SK-N-SH treated with all-trans-retinoic acid at 6 μM for 48 hours (cell line): ENCODE measurements around the gene GRAP2.

Experiments
- ARNTL ChIP-seq: fragments of 450-650 bp; formaldehyde crosslinking; IDR thresholded peaks from 2 replicates; pipeline ENCODE4 v1.5.0; 2020; ENCODE audit warnings: low read depth, mild to moderate bottlenecking, moderate library complexity, borderline replicate concordance
- BACH2 ChIP-seq: fragments of 250-450 bp; sonication (Bioruptor Pico); IDR thresholded peaks from 2 replicates; pipeline ENCODE4 v1.9.0; 2021; ENCODE audit warnings: mild to moderate bottlenecking, borderline replicate concordance
- GLIS3 ChIP-seq: fragments of 250-450 bp; sonication (Bioruptor Pico); IDR thresholded peaks from 2 replicates; pipeline ENCODE4 v1.5.0; 2020; ENCODE audit warnings: mild to moderate bottlenecking, moderate library complexity
- RARB ChIP-seq: fragments of 250-450 bp; sonication (Bioruptor Pico); IDR thresholded peaks from 2 replicates; pipeline ENCODE4 v1.8.0; 2021; ENCODE audit warnings: mild to moderate bottlenecking, moderate library complexity
- ZFP3 ChIP-seq: fragments of 250-450 bp; sonication (Bioruptor Pico); IDR thresholded peaks from 2 replicates; pipeline ENCODE4 v1.5.0; 2020; ENCODE audit warnings: mild to moderate bottlenecking, moderate library complexity
- ZFP30 ChIP-seq: fragments of 450-650 bp; formaldehyde crosslinking; IDR thresholded peaks from 2 replicates; pipeline ENCODE4 v1.5.0; 2022; ENCODE audit warnings: mild to moderate bottlenecking, moderate library complexity
- ZNF70 ChIP-seq: fragments of 450-650 bp; formaldehyde crosslinking; IDR thresholded peaks from 2 replicates; pipeline ENCODE4 v1.5.0; 2020; ENCODE audit warnings: mild to moderate bottlenecking, moderate library complexity
- TF ChIP-seq, protein P1 (sequence below): fragments of 250-450 bp; sonication (Bioruptor Pico); IDR thresholded peaks from 2 replicates; pipeline ENCODE4 v1.5.1; 2020; ENCODE audit warnings: low read depth, mild to moderate bottlenecking, moderate library complexity
- TF ChIP-seq, protein P2 (sequence below): fragments of 250-450 bp; sonication (Bioruptor Pico); IDR thresholded peaks from 2 replicates; pipeline ENCODE4 v1.8.0; 2020; ENCODE audit warnings: mild to moderate bottlenecking, moderate library complexity, borderline replicate concordance
- TF ChIP-seq, protein P3 (sequence below): fragments of 250-450 bp; sonication (Bioruptor Pico); IDR thresholded peaks from 2 replicates; pipeline ENCODE4 v1.8.0; 2021; ENCODE audit warnings: low read depth, mild to moderate bottlenecking, moderate library complexity, borderline replicate concordance

DNA sequence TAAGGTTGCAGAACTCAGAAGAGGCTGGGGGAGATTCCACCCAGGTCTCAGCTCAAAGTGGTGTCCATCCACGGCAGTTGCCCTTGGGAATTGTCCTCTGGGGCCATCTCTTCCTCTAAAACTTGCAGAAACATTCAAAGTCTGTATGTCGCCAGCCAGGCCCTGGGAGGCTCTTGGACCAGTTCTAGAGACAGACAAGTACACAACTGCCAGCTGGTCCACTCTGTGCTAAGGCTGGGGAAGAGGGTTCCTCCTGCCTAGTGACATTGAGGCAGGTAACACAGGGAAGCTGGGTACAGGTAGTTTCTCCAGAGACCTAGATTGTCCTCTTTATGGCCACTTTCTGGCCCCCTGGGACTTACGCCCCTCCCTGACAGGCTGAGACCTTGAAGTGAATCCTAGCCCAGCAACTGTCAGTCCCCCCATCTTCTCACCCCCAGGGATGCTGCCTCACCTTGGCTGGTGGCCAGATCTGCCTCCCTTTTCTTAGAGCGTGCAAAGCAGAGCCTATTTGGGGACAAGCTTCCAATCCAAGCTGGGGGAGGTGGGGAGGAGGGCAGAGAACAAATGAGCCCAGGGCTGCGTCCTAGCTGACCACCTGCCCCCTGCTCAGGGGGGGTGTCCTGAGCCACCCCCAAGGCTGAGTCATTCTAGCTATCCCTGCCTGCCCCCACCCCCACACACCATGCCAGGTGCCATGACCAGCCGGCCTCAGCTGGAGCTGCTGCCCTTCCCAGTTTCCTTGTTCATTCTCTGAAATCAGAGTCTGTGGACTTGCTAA, 102.2 kb downstream of the GRAP2 start:
- TF ChIP-seq, protein P1, sequence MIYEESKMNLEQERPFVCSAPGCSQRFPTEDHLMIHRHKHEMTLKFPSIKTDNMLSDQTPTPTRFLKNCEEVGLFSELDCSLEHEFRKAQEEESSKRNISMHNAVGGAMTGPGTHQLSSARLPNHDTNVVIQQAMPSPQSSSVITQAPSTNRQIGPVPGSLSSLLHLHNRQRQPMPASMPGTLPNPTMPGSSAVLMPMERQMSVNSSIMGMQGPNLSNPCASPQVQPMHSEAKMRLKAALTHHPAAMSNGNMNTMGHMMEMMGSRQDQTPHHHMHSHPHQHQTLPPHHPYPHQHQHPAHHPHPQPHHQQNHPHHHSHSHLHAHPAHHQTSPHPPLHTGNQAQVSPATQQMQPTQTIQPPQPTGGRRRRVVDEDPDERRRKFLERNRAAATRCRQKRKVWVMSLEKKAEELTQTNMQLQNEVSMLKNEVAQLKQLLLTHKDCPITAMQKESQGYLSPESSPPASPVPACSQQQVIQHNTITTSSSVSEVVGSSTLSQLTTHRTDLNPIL = no peak
- TF ChIP-seq ZFP30 (CRISPR knock-in tag) (no peak), BACH2 (CRISPR knock-in tag) (no peak), GLIS3 (CRISPR knock-in tag) (no peak), RARB (CRISPR knock-in tag) (no peak), ZNF70 (CRISPR knock-in tag) (no peak), ZFP3 (CRISPR knock-in tag) (no peak), ARNTL (CRISPR knock-in tag) (no peak)
- TF ChIP-seq, protein P2, sequence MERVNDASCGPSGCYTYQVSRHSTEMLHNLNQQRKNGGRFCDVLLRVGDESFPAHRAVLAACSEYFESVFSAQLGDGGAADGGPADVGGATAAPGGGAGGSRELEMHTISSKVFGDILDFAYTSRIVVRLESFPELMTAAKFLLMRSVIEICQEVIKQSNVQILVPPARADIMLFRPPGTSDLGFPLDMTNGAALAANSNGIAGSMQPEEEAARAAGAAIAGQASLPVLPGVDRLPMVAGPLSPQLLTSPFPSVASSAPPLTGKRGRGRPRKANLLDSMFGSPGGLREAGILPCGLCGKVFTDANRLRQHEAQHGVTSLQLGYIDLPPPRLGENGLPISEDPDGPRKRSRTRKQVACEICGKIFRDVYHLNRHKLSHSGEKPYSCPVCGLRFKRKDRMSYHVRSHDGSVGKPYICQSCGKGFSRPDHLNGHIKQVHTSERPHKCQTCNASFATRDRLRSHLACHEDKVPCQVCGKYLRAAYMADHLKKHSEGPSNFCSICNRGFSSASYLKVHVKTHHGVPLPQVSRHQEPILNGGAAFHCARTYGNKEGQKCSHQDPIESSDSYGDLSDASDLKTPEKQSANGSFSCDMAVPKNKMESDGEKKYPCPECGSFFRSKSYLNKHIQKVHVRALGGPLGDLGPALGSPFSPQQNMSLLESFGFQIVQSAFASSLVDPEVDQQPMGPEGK (CRISPR knock-in tag) = no peak
- TF ChIP-seq, protein P3, sequence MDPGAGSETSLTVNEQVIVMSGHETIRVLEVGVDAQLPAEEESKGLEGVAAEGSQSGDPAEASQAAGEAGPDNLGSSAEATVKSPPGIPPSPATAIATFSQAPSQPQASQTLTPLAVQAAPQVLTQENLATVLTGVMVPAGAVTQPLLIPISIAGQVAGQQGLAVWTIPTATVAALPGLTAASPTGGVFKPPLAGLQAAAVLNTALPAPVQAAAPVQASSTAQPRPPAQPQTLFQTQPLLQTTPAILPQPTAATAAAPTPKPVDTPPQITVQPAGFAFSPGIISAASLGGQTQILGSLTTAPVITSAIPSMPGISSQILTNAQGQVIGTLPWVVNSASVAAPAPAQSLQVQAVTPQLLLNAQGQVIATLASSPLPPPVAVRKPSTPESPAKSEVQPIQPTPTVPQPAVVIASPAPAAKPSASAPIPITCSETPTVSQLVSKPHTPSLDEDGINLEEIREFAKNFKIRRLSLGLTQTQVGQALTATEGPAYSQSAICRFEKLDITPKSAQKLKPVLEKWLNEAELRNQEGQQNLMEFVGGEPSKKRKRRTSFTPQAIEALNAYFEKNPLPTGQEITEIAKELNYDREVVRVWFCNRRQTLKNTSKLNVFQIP = no peak
